Ovary (tissue), 9 donors: ENCODE data around the gene PTTG1IP2. TPM values are rescaled to one million over a fixed set of nuclear protein-coding genes. Genes with fewer than 3 reads are reported as not detected.

Source experiments
- DNase-seq, 5 donors: peaks; one replicate each; pipeline ENCODE4 v3.0.0-alpha.2; 2019 to 2020
- H3K27ac ChIP-seq, 2 donors: fragments of 200-600 bp; one replicate each; pipeline versions ENCODE4 v1.5.1 to v1.8.0; 2019 to 2022
- H3K27me3 ChIP-seq: fragments of 200-600 bp; one replicate; pipeline ENCODE4 v1.8.0; 2022
- H3K36me3 ChIP-seq: fragments of 200-600 bp; sonication (generic); one replicate; pipeline ENCODE4 v1.5.1; 2019
- H3K4me1 ChIP-seq: one replicate; pipeline ENCODE4 v1.8.1; 2013; ENCODE audit warnings: mild to moderate bottlenecking, moderate library complexity; ENCODE audit not compliant: insufficient read depth
- H3K4me3 ChIP-seq: fragments of 200-600 bp; sonication (generic); one replicate; pipeline ENCODE4 v1.5.1; 2017
- H3K9me3 ChIP-seq, 2 donors: fragments of 200-600 bp in 1 of 2; sonication (generic) in 1 of 2; one replicate each; pipeline versions ENCODE4 v1.5.1 to v1.8.1; 2013 to 2019; ENCODE audit warnings: mild to moderate bottlenecking in 1 of 2, moderate library complexity in 1 of 2
- EP300 ChIP-seq: sonication (generic); formaldehyde crosslinking; IDR thresholded peaks from one replicate; pipeline ENCODE4 v1.6.1; 2017; ENCODE audit warnings: antibody characterized with exemption
- POLR2A ChIP-seq: fragments of 450-650 bp; IDR thresholded peaks from one replicate; pipeline ENCODE4 v1.6.1; 2017; ENCODE audit warnings: antibody characterized with exemption, mild to moderate bottlenecking, moderate library complexity
- WGBS, 3 donors: extraction: QIAGEN DNeasy Blood & Tissue Kit in 1 of 3; methylation state at CpG; one replicate each; pipeline versions ENCODE4 v1.1.5 to v1.1.7; 2013 to 2017; 5-methylcytosine and 5-hydroxymethylcytosine counted together
- intact Hi-C, 4 donors: fragments of 100-400 bp; cut with DNase I; formaldehyde crosslinking; loops; one replicate each; pipeline versions ENCODE4 v1.11.0 to v1.15.1; 2022 to 2023
- polyA plus RNA-seq, 2 donors: library from polyadenylated mRNA; stranded (reverse); fragments of 200-250 nt in 1 of 2; fragments of 350-450 nt in 1 of 2; fragmentation: Illumina TruSeq in 1 of 2; extraction: RNeasy Lipid Tissue Mini Kit (QIAGEN cat#74804) in 1 of 2; gene quantifications; one replicate each; pipeline ENCODE4 v1.2.3, GENCODE V29; 2013 to 2014
- total RNA-seq, 7 donors: library from RNA; depleted of rRNA in 2 of 7; stranded (reverse); fragments of >200 nt in 2 of 7; fragmentation: NEBNext Ultra II Directional in 3 of 7; extraction: Animal tissue kit (Norgen Biotek cat#: 25700) in 3 of 7; gene quantifications; one replicate each; pipeline versions ENCODE4 v1.1.0 to v1.2.4, GENCODE V29; 2016 to 2023
- TF ChIP-seq, protein P1 (sequence below), 3 donors: fragments of 450-650 bp in 2 of 3; fragments of 200-600 bp in 1 of 3; IDR thresholded peaks; one replicate each; pipeline versions ENCODE4 v1.5.1 to v1.8.0; 2016 to 2022; ENCODE audit warnings: antibody characterized with exemption in 3 of 3, mild to moderate bottlenecking in 1 of 3
- donor health status: DM: no; HTN: no; CAD: no; lungs with moderate emphysema.
- donor health status: DM: no; HTN: no; CAD: no.
- donor health status: Bipolar disorder and iron deficiency.
- donor health status: DM: yes; HTN: yes; CAD: no.
- donor health status: DM: no; HTN: no; CAD: no.
- donor health status: DM: yes; HTN: yes; CAD: no.

Gene PTTG1IP2
- total and polyA plus RNA-seq, 9 donors, result not detected

DNA sequence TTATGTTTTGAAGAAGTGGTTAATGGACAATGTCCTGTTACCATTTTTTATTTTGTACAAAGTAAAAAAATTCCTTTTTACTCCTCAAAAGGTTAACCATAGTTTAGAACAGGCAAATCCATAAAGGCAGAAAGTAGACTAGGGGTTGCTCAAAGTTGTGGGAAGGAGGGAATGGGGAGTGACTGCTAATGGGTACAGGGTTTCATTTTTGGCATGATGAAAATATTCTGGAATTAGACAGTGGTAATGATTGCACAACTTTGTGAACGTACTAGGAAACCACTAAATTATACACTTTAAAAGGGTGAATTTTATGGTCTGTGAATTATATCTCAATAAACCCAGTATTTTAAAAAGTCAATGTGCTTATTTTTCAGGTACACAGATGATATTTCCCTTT lies 91.3 kb downstream of the PTTG1IP2 start:
- no peaks in the 10 kb centered on the region for H3K36me3 ChIP-seq
- H3K27me3 ChIP-seq, result no peaks in the 10 kb centered on the region
- intact Hi-C loops, result no loop called here
- TF ChIP-seq, protein P1, sequence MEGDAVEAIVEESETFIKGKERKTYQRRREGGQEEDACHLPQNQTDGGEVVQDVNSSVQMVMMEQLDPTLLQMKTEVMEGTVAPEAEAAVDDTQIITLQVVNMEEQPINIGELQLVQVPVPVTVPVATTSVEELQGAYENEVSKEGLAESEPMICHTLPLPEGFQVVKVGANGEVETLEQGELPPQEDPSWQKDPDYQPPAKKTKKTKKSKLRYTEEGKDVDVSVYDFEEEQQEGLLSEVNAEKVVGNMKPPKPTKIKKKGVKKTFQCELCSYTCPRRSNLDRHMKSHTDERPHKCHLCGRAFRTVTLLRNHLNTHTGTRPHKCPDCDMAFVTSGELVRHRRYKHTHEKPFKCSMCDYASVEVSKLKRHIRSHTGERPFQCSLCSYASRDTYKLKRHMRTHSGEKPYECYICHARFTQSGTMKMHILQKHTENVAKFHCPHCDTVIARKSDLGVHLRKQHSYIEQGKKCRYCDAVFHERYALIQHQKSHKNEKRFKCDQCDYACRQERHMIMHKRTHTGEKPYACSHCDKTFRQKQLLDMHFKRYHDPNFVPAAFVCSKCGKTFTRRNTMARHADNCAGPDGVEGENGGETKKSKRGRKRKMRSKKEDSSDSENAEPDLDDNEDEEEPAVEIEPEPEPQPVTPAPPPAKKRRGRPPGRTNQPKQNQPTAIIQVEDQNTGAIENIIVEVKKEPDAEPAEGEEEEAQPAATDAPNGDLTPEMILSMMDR (IDR thresholded peaks at IDR 0.05), result no peak
- TF ChIP-seq EP300 (no peak), POLR2A (no peak)
- WGBS, 3 donors, result 22 to 40% (median 26%) methylated on average over 1 of the region's 1 CpG
- no peaks in the 10 kb centered on the region for H3K4me1 ChIP-seq
- no peak overlapping the region for H3K27ac ChIP-seq
- no peak overlapping the region for H3K4me3 ChIP-seq
- no peak for DNase-seq
- H3K9me3 ChIP-seq, result no peaks in the 10 kb centered on the region

Other genes starting within 250 kb of the PTTG1IP2 start
- 10 to 100 TPM in 5 of 7 donors, 1 to 10 TPM in 2; 7.0 to 37.9 (median 11.2) TPM for gene CFAP69, start 224.5 kb upstream of the PTTG1IP2 start, total RNA-seq
- 1 to 10 TPM; 3.1 to 6.3 TPM for gene CFAP69, start 224.5 kb upstream of the PTTG1IP2 start, polyA plus RNA-seq
- gene FAM237B, start 148.3 kb upstream of the PTTG1IP2 start, total RNA-seq, result not detected
- gene FAM237B, start 148.3 kb upstream of the PTTG1IP2 start, polyA plus RNA-seq, result not detected
- 10 to 100 TPM; 11.5 to 36.6 (median 25.0) TPM for gene GTPBP10, start 122.9 kb upstream of the PTTG1IP2 start, total RNA-seq
- gene GTPBP10, start 122.9 kb upstream of the PTTG1IP2 start, polyA plus RNA-seq, result 10 to 100 TPM in 1 of 2 donors, 1 to 10 TPM in 1; 7.7 to 13.9 TPM
- 10 to 100 TPM; 27.6 to 34.6 (median 29.9) TPM for gene CLDN12, start 66.2 kb upstream of the PTTG1IP2 start, total RNA-seq
- 10 to 100 TPM; 17.9 to 27.3 TPM for gene CLDN12, start 66.2 kb upstream of the PTTG1IP2 start, polyA plus RNA-seq
- gene CDK14, start 126.7 kb downstream of the PTTG1IP2 start, total RNA-seq, result 10 to 100 TPM; 27.9 to 54.1 (median 47.0) TPM
- 10 to 100 TPM; 12.6 to 21.7 TPM for gene CDK14, start 126.7 kb downstream of the PTTG1IP2 start, polyA plus RNA-seq